Lower leg skin (tissue), 3 donors: ENCODE results near the gene IGLL5.

ENCODE experiments used
- CTCF ChIP-seq, 3 donors: fragments of 450-650 bp; IDR thresholded peaks; one replicate each; pipeline ENCODE4 v1.5.1; 2016; ENCODE audit warnings: antibody characterized with exemption in 3 of 3, mild to moderate bottlenecking in 3 of 3, moderate library complexity in 2 of 3
- POLR2A ChIP-seq, 2 donors: fragments of 450-650 bp; IDR thresholded peaks; one replicate each; pipeline ENCODE4 v1.6.1; 2016 to 2017; ENCODE audit warnings: antibody characterized with exemption in 2 of 2, mild to moderate bottlenecking in 1 of 2, moderate library complexity in 1 of 2

- TF ChIP-seq CTCF (IDR thresholded peaks at IDR 0.05) (no peak), POLR2A (IDR thresholded peaks at IDR 0.05) (no peak)
Observed at GRCh38 chr22:22838148-22838786, 49.3 kb upstream of the IGLL5 start.
